Breast epithelium (tissue), 3 donors: ENCODE results near the gene ATP6V1B1.

Experiments
- CTCF ChIP-seq, 3 donors: fragments of 450-650 bp; IDR thresholded peaks; one replicate each; pipeline ENCODE4 v1.5.1; 2016 to 2017; ENCODE audit warnings: antibody characterized with exemption in 3 of 3, mild to moderate bottlenecking in 3 of 3, moderate library complexity in 3 of 3
- POLR2A ChIP-seq: fragments of 450-650 bp; IDR thresholded peaks from one replicate; pipeline ENCODE4 v1.6.1; 2016; ENCODE audit warnings: antibody characterized with exemption, mild to moderate bottlenecking, moderate library complexity
- POLR2AphosphoS5 ChIP-seq, 3 donors: sonication (generic); formaldehyde crosslinking; IDR thresholded peaks; one replicate each; pipeline ENCODE4 v1.6.1; 2017; ENCODE audit warnings: antibody characterized with exemption in 3 of 3

GRCh38 chr2:70983506-70984227, 48.0 kb downstream of the ATP6V1B1 start:
- no peak for TF ChIP-seq CTCF (IDR thresholded peaks at IDR 0.05)
- no peak for TF ChIP-seq POLR2AphosphoS5 (IDR thresholded peaks at IDR 0.05)
- no peak for TF ChIP-seq POLR2A
